Ovary (tissue), 9 donors: Measurements from ENCODE around the gene DIRAS1. TPM values are rescaled to one million over a fixed set of nuclear protein-coding genes. Genes with fewer than 3 reads are reported as not detected.
"Not testable (repeated sequence)": the region's sequence is repeated elsewhere in the genome, so short reads cannot be mapped to it uniquely, and the experiment has no call there.

Experiments used
- DNase-seq, 5 donors: peaks; one replicate each; pipeline ENCODE4 v3.0.0-alpha.2; 2019 to 2020
- H3K27ac ChIP-seq, 2 donors: fragments of 200-600 bp; one replicate each; pipeline versions ENCODE4 v1.5.1 to v1.8.0; 2019 to 2022
- H3K27me3 ChIP-seq: fragments of 200-600 bp; one replicate; pipeline ENCODE4 v1.8.0; 2022
- H3K36me3 ChIP-seq: fragments of 200-600 bp; sonication (generic); one replicate; pipeline ENCODE4 v1.5.1; 2019
- H3K4me1 ChIP-seq: one replicate; pipeline ENCODE4 v1.8.1; 2013; ENCODE audit warnings: mild to moderate bottlenecking, moderate library complexity; ENCODE audit not compliant: insufficient read depth
- H3K4me3 ChIP-seq: fragments of 200-600 bp; sonication (generic); one replicate; pipeline ENCODE4 v1.5.1; 2017
- H3K9me3 ChIP-seq, 2 donors: fragments of 200-600 bp in 1 of 2; sonication (generic) in 1 of 2; one replicate each; pipeline versions ENCODE4 v1.5.1 to v1.8.1; 2013 to 2019; ENCODE audit warnings: mild to moderate bottlenecking in 1 of 2, moderate library complexity in 1 of 2
- CTCF ChIP-seq, 3 donors: fragments of 450-650 bp in 2 of 3; fragments of 200-600 bp in 1 of 3; IDR thresholded peaks; one replicate each; pipeline versions ENCODE4 v1.5.1 to v1.8.0; 2016 to 2022; ENCODE audit warnings: antibody characterized with exemption in 3 of 3, mild to moderate bottlenecking in 1 of 3
- EP300 ChIP-seq: sonication (generic); formaldehyde crosslinking; IDR thresholded peaks from one replicate; pipeline ENCODE4 v1.6.1; 2017; ENCODE audit warnings: antibody characterized with exemption
- POLR2A ChIP-seq: fragments of 450-650 bp; IDR thresholded peaks from one replicate; pipeline ENCODE4 v1.6.1; 2017; ENCODE audit warnings: antibody characterized with exemption, mild to moderate bottlenecking, moderate library complexity
- WGBS, 3 donors: extraction: QIAGEN DNeasy Blood & Tissue Kit in 1 of 3; methylation state at CpG; one replicate each; pipeline versions ENCODE4 v1.1.5 to v1.1.7; 2013 to 2017; 5-methylcytosine and 5-hydroxymethylcytosine counted together
- intact Hi-C, 4 donors: fragments of 100-400 bp; cut with DNase I; formaldehyde crosslinking; loops; one replicate each; pipeline versions ENCODE4 v1.11.0 to v1.15.1; 2022 to 2023
- polyA plus RNA-seq, 2 donors: library from polyadenylated mRNA; stranded (reverse); fragments of 200-250 nt in 1 of 2; fragments of 350-450 nt in 1 of 2; fragmentation: Illumina TruSeq in 1 of 2; extraction: RNeasy Lipid Tissue Mini Kit (QIAGEN cat#74804) in 1 of 2; gene quantifications; one replicate each; pipeline ENCODE4 v1.2.3, GENCODE V29; 2013 to 2014
- total RNA-seq, 7 donors: library from RNA; depleted of rRNA in 2 of 7; stranded (reverse); fragments of >200 nt in 2 of 7; fragmentation: NEBNext Ultra II Directional in 3 of 7; extraction: Animal tissue kit (Norgen Biotek cat#: 25700) in 3 of 7; gene quantifications; one replicate each; pipeline versions ENCODE4 v1.1.0 to v1.2.4, GENCODE V29; 2016 to 2023
- donor health status: DM: no; HTN: no; CAD: no; lungs with moderate emphysema.
- donor health status: DM: no; HTN: no; CAD: no.
- donor health status: Bipolar disorder and iron deficiency.
- donor health status: DM: yes; HTN: yes; CAD: no.
- donor health status: DM: no; HTN: no; CAD: no.
- donor health status: DM: yes; HTN: yes; CAD: no.

DIRAS1 gene
- total and polyA plus RNA-seq, 9 donors: 0.24 to 16.0 (median 5.7) TPM

- intact Hi-C loops: no loop called here
- no peak for DNase-seq
- TF ChIP-seq EP300 (no peak), CTCF (IDR thresholded peaks at IDR 0.05) (no peak)
- no peaks in the 10 kb centered on the region for H3K9me3 ChIP-seq
- H3K36me3 ChIP-seq: no peaks in the 10 kb centered on the region
- H3K4me1 ChIP-seq: no peaks in the 10 kb centered on the region
- no peaks in the 10 kb centered on the region for H3K27me3 ChIP-seq
- no peak overlapping the region for H3K4me3 ChIP-seq
- 76 to 85% (median 77%) methylated on average over 16 of the region's 16 CpGs for WGBS, 3 donors
- no peak overlapping the region for H3K27ac ChIP-seq
Measured at GRCh38 chr19:2714531-2715269, 6.5 kb downstream of the DIRAS1 start.

- intact Hi-C loops, H3K9me3 ChIP-seq, DNase-seq, H3K27ac ChIP-seq, H3K4me3 ChIP-seq, H3K36me3 ChIP-seq, H3K27me3 ChIP-seq, H3K4me1 ChIP-seq: not testable (repeated sequence)
- WGBS, 3 donors: 85 to 92% methylated on average over 1 of the region's 1 CpG; no CpG with 5 or more reads in 1 of the 3 donors
Measured at GRCh38 chr19:2714102-2714501, 7.1 kb downstream of the DIRAS1 start.

- 87 to 96% (median 94%) methylated on average over 3 of the region's 3 CpGs for WGBS, 3 donors
- not testable (repeated sequence) for H3K27ac ChIP-seq
Measured at GRCh38 chr19:2713170-2713569, 8.0 kb downstream of the DIRAS1 start.

GRCh38 chr19:2711875-2712205, 9.3 kb downstream of the DIRAS1 start:
- Histone ChIP-seq H3K4me3 (no peak overlapping the region), H3K27ac (no peak overlapping the region), H3K27me3 (no peaks in the 10 kb centered on the region), H3K4me1 (no peaks in the 10 kb centered on the region), H3K36me3 (no peaks in the 10 kb centered on the region), H3K9me3 (no peaks in the 10 kb centered on the region)
- WGBS, 3 donors: 57 to 64% (median 62%) methylated on average over 5 of the region's 5 CpGs
- DNase-seq: no peak
- intact Hi-C loops: no loop called here
- no peak for TF ChIP-seq CTCF (IDR thresholded peaks at IDR 0.05)
- TF ChIP-seq EP300: no peak
- no peak for TF ChIP-seq POLR2A

More at GRCh38 chr19:2713170-2713569, 8.0 kb downstream of the DIRAS1 start:
- DNase-seq, H3K27me3 ChIP-seq, H3K4me1 ChIP-seq, H3K9me3 ChIP-seq, H3K4me3 ChIP-seq, H3K36me3 ChIP-seq, intact Hi-C loops: not testable (repeated sequence)

GRCh38 chr19:2711172-2711874, 9.8 kb downstream of the DIRAS1 start:
- WGBS, 3 donors: 52 to 63% (median 53%) methylated on average over 17 of the region's 17 CpGs
- Histone ChIP-seq H3K9me3 (no peaks in the 10 kb centered on the region), H3K36me3 (no peaks in the 10 kb centered on the region), H3K27me3 (no peaks in the 10 kb centered on the region), H3K27ac (no peak overlapping the region), H3K4me3 (no peak overlapping the region), H3K4me1 (no peaks in the 10 kb centered on the region)
- intact Hi-C loops: no loop called here
- no peak for DNase-seq
- TF ChIP-seq EP300 (no peak), POLR2A (no peak)

- Histone ChIP-seq H3K9me3 (no peaks in the 10 kb centered on the region), H3K27ac (no peak overlapping the region), H3K4me3 (no peak overlapping the region), H3K27me3 (no peaks in the 10 kb centered on the region), H3K36me3 (no peaks in the 10 kb centered on the region), H3K4me1 (peaks cover 5% of the 10 kb centered on the region)
- intact Hi-C loops: no loop called here
- DNase-seq: no peak
- TF ChIP-seq CTCF (IDR thresholded peaks at IDR 0.05): no peak
- no peak for TF ChIP-seq EP300
- no peak for TF ChIP-seq POLR2A
- 94 to 95% (median 95%) methylated on average over 5 of the region's 5 CpGs for WGBS, 3 donors
Measured at GRCh38 chr19:2706251-2706650, 14.9 kb downstream of the DIRAS1 start.
